ENCODE results near the gene SMIM8.

SMIM8 gene

DNA sequence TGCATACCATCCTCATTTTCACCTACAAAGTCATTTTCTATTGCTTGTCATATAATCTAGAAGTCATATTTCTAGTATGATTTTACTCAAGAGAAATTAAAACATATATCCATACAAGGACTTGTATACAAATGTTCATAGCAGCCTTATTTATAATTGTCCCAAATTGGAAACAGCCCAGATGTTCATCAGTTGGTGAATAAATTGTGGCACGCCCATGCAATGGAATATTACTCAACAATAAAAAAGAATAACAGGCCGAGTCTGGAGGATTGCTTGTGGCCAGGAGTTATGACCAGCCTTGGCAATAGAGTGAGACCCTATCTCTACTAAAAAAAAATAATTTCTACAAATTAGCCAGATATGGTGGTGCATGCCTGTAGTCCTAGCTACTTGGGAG is 51.0 kb downstream of the SMIM8 start:
- ATAC-seq (ENCODE audit: low read depth) (no peak), DNase-seq (ENCODE audit: low spot score) (no peak)
- H3K4me1 ChIP-seq (ENCODE audit: insufficient read depth, poor library complexity, severe bottlenecking) = peaks cover 10% of the 10 kb centered on the region
- no peak overlapping the region for H3K4me3 ChIP-seq (ENCODE audit: severe bottlenecking)
- H3K36me3 ChIP-seq (ENCODE audit: low read depth) = no peaks in the 10 kb centered on the region
- no peaks in the 10 kb centered on the region for H3K27me3 ChIP-seq (ENCODE audit: insufficient read depth, poor library complexity, severe bottlenecking)
- TF ChIP-seq, protein P1, sequence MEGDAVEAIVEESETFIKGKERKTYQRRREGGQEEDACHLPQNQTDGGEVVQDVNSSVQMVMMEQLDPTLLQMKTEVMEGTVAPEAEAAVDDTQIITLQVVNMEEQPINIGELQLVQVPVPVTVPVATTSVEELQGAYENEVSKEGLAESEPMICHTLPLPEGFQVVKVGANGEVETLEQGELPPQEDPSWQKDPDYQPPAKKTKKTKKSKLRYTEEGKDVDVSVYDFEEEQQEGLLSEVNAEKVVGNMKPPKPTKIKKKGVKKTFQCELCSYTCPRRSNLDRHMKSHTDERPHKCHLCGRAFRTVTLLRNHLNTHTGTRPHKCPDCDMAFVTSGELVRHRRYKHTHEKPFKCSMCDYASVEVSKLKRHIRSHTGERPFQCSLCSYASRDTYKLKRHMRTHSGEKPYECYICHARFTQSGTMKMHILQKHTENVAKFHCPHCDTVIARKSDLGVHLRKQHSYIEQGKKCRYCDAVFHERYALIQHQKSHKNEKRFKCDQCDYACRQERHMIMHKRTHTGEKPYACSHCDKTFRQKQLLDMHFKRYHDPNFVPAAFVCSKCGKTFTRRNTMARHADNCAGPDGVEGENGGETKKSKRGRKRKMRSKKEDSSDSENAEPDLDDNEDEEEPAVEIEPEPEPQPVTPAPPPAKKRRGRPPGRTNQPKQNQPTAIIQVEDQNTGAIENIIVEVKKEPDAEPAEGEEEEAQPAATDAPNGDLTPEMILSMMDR (IDR thresholded peaks at IDR 0.05; ENCODE audit: poor library complexity, severe bottlenecking) = no peak
- H3K27ac ChIP-seq (ENCODE audit: poor library complexity, severe bottlenecking) = no peak overlapping the region
- no peaks in the 10 kb centered on the region for H3K9me3 ChIP-seq (ENCODE audit: severe bottlenecking)

DNA sequence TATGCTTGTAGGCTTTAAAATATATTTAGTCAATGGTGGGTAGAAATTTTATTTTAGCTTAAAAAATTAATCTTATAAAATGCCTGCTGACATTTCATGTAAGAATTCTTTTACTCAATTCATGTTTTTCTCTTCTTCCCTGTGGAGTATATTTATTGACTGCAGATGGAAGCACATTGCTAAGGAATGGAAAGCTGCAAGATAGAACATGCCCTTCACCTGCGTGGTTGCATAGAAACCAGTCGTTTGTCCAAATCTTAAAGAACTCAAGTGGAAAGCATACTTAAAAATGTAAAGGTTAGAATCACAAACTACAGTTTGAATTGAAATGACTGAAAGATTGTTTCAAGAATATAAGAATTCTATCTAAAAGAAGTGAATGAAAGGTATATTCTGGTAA is 52.9 kb downstream of the SMIM8 start:
- ATAC-seq (ENCODE audit: low read depth) = peak; percentile 64; the same call in 2 of the 3 replicates
- no peak overlapping the region for H3K27ac ChIP-seq (ENCODE audit: poor library complexity, severe bottlenecking)
- no peak for DNase-seq (ENCODE audit: low spot score)
- peaks cover 10% of the 10 kb centered on the region for H3K4me1 ChIP-seq (ENCODE audit: insufficient read depth, poor library complexity, severe bottlenecking)
- no peaks in the 10 kb centered on the region for H3K27me3 ChIP-seq (ENCODE audit: insufficient read depth, poor library complexity, severe bottlenecking)
- no peaks in the 10 kb centered on the region for H3K36me3 ChIP-seq (ENCODE audit: low read depth)
- no peaks in the 10 kb centered on the region for H3K9me3 ChIP-seq (ENCODE audit: severe bottlenecking)
- TF ChIP-seq, protein P1 (IDR thresholded peaks at IDR 0.05; ENCODE audit: poor library complexity, severe bottlenecking) = no peak
- H3K4me3 ChIP-seq (ENCODE audit: severe bottlenecking) = no peak overlapping the region

DNA sequence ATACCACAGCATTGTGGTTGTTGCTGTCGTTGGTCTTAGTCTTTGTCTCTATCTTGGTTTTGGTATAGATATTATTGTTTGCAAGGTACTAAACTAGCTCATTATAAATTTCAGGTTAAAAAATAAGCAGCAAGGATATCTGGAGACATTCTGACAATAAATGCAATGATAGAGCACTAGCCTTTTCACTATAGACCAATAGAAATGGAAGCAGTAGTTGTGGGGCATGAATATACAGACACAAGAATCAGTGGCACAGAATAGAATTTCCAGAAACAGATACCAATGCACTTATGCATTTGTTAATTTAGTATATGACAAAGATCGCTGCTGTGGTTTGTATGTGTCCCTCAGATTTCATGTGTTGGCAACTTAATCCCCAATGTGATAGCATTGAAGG is 54.3 kb downstream of the SMIM8 start:
- H3K36me3 ChIP-seq (ENCODE audit: low read depth) = no peaks in the 10 kb centered on the region
- no peaks in the 10 kb centered on the region for H3K27me3 ChIP-seq (ENCODE audit: insufficient read depth, poor library complexity, severe bottlenecking)
- H3K27ac ChIP-seq (ENCODE audit: poor library complexity, severe bottlenecking) = no peak overlapping the region
- ATAC-seq (ENCODE audit: low read depth) (no peak), DNase-seq (ENCODE audit: low spot score) (no peak)
- peaks cover 10% of the 10 kb centered on the region for H3K4me1 ChIP-seq (ENCODE audit: insufficient read depth, poor library complexity, severe bottlenecking)
- TF ChIP-seq, protein P1 (IDR thresholded peaks at IDR 0.05; ENCODE audit: poor library complexity, severe bottlenecking) = no peak
- no peak overlapping the region for H3K4me3 ChIP-seq (ENCODE audit: severe bottlenecking)
- no peaks in the 10 kb centered on the region for H3K9me3 ChIP-seq (ENCODE audit: severe bottlenecking)

DNA sequence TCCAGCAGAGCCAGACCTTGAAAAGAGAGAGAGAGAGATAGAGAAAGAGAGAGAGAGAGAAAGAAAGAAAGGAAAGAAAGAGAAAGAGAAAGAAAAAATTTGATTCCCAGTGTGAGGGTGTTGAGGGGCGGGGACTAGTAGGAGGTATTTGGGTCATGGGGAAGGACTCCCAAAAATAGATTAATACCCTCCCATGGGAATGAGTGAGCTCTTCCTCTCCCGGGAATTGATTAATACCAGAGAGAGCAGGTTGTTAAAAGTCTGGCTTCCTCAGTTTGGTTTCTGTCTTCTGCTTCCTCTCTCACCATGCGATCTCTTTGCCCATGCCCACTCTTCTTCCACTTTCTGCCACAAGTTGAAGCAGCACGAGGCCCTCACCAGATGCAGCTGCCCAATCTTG is 56.6 kb downstream of the SMIM8 start:
- H3K36me3 ChIP-seq (ENCODE audit: low read depth) = no peaks in the 10 kb centered on the region
- no peak for ATAC-seq (ENCODE audit: low read depth)
- no peaks in the 10 kb centered on the region for H3K9me3 ChIP-seq (ENCODE audit: severe bottlenecking)
- H3K27me3 ChIP-seq (ENCODE audit: insufficient read depth, poor library complexity, severe bottlenecking) = no peaks in the 10 kb centered on the region
- no peak overlapping the region for H3K4me3 ChIP-seq (ENCODE audit: severe bottlenecking)
- peaks cover 10% of the 10 kb centered on the region for H3K4me1 ChIP-seq (ENCODE audit: insufficient read depth, poor library complexity, severe bottlenecking)
- no peak overlapping the region for H3K27ac ChIP-seq (ENCODE audit: poor library complexity, severe bottlenecking)
- no peak for DNase-seq (ENCODE audit: low spot score)
- TF ChIP-seq, protein P1 (IDR thresholded peaks at IDR 0.05; ENCODE audit: poor library complexity, severe bottlenecking) = no peak

DNA sequence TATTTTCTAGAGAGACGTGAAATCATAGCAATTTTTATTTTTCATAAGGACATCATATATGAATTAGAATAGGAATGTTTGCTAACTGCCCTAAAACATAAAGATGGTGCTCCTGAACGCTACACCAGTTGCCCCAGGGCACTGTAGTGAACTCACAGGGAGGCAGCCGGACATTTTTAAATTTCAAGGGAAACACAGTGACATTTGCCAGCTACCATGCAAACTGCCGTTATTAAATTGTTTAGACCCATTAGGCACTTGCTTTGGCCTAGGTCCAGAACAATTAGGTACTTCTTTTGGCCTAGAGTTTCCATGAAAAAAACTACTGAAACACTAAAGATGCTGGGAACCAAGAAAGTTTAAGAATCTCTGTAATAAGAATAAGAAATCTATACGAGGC is 60.5 kb downstream of the SMIM8 start:
- H3K27ac ChIP-seq (ENCODE audit: poor library complexity, severe bottlenecking) = no peak overlapping the region
- no peaks in the 10 kb centered on the region for H3K36me3 ChIP-seq (ENCODE audit: low read depth)
- H3K9me3 ChIP-seq (ENCODE audit: severe bottlenecking) = no peaks in the 10 kb centered on the region
- ATAC-seq (ENCODE audit: low read depth) (no peak), DNase-seq (ENCODE audit: low spot score) (no peak)
- H3K4me3 ChIP-seq (ENCODE audit: severe bottlenecking) = no peak overlapping the region
- no peaks in the 10 kb centered on the region for H3K4me1 ChIP-seq (ENCODE audit: insufficient read depth, poor library complexity, severe bottlenecking)
- H3K27me3 ChIP-seq (ENCODE audit: insufficient read depth, poor library complexity, severe bottlenecking) = no peaks in the 10 kb centered on the region
- TF ChIP-seq, protein P1 (IDR thresholded peaks at IDR 0.05; ENCODE audit: poor library complexity, severe bottlenecking) = no peak
